Epithelial cell of prostate (primary cell): Measurements from ENCODE around the gene NPAS2.

ENCODE experiments used
- DNase-seq: peaks from one replicate; pipeline ENCODE4 v3.0.0-alpha.2; 2011; ENCODE audit warnings: low read depth, low spot score
- H3K27ac ChIP-seq: fragments of 450-650 bp; 2 replicates; pipeline ENCODE4 v1.5.1; 2017; ENCODE audit warnings: mild to moderate bottlenecking

Gene NPAS2

DNA sequence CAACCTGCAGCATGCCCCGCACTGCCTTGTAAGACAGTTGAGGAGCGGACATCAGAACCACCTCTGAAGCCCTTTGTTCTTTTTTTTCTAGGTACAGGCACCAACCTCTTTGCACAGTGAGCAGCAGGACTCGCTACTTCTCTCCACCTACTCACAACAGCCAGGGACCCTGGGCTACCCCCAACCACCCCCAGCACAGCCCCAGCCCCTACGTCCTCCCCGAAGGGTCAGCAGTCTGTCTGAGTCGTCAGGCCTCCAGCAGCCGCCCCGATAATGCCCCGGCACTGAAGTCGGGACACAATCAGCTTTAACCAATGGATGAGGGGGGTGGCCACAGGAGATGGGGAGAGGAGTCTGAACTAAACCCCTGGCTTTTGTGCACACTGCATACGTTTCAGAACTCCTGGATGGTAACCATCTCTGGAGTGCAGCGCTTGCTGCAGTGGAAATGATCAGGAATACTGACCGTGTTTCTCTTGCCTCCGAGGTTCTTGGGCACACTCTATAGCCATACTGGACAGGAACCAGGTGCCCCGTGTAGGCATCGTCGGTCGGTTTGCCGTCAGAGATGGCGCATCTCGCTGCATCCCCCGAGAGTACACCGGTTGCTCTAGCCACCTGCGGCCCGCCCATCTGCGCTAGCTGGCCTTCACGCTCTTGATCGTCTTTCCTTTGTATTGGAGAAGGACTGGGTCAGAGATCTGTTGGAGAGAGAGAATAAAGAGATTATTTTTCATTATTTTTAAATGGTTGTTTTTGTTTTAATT is 175.6 kb downstream of the NPAS2 start:
- DNase-seq, result no peak
- no peak overlapping the region for H3K27ac ChIP-seq

DNA sequence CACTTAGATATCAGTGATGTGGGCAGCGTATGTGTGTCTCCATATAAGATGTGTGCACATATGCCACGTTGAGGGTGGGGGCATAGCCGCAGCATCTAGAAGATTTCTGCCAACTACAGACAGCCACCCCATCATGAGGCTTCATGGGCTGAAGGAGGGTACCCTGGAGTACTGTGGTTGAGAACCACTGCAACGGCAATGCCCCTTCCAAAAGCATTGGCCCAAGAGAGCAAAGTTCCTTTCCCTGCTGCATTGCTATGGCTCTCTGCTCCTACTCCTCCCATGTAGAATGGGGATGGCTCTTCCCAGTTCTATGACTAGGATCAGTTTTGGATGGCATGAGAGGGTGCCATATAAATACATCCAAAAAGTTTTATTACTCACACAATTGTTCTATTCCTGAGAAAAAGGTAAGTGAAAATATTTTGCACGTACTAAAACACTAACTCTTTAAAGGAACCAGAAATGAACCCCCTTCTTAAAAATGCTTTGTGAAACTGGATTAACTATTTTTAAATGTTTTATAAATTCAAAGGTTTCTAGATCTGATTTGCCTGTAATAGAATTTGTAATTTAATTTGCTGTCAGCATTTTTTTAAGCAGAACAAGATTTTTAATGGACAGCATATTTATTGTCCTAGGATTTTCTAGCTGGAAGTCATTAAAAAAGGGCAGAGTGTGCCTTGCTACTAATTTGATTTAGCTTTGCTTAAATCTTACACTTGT is 177.7 kb downstream of the NPAS2 start:
- no peak for DNase-seq
- no peak overlapping the region for H3K27ac ChIP-seq

DNA sequence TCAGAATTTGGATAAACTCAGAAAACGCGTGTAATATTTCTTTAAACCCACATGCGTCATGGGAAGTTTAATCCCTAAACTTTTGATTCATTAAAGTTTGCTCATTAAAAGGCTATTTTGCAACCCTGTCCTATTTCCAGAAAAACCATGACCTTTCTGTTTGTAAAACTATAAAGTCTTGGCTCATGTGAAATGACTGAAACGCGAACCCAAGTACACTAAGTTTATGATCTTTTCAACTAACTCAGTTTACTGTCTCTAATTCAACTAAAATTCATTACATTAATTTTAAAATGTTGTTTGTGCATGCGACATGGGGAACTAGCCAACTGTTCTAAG is 178.3 kb downstream of the NPAS2 start:
- no peak overlapping the region for H3K27ac ChIP-seq
- no peak for DNase-seq

DNA sequence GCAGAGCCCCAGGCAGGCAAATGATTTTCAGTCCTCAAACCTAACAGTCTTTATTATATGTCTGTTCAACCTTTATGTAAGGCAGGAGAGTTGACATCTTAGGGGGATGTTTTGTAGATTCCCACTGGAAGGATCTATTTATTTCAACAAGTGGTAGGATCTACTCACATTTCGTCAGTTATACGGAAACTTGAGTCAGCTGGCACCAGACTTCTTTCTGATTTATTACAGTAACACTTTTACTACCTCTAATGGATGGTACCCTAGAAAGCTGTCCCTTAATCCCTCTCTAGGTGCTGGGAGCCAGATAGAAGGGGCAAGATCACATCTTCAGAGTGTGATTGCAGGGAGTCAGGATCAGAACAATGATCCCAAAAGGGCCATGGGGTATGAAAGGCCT is 180.1 kb downstream of the NPAS2 start:
- no peak overlapping the region for H3K27ac ChIP-seq
- no peak for DNase-seq

DNA sequence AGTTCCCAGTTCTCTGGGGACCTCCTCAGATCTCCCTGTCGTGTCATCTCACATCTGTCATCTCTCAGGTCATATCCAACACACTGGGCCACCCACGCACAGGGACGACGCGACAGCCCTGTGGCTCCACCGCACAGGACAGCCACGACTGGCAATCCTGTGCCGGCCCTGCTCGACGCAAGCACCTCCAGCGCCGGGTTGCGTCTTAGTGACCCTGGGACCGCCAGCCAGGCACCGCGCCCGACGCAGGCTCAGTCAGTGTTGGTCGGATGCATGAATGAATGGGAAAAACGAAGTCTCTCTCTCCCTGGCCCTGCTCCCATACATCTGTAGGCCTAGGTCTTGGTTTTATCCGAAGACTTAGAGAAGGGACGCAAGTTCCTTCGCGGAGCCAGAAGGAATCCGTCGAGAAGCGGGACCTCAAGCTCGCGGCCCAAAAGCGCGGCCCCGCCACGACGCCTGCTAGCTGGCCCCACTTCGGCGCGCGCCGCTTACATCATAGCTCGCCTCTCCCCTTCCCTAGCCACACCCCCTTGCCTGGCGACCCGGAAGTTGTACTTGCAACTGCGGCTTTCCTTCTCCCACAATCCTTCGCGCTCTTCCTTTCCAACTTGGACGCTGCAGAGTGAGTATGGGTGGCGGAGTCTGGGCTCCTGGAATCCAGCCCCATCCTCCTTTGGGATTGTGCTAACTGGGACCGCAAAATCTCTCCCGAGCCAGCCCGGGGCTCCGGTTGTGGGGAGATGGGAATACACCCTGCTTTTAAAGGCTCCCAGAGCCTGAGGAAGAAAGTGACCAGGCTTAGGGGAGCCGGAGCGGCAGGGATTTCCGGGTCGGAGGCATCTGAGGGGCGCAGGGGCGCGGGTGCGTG is 182.0 kb downstream of the NPAS2 start, which contains the start of gene RPL31:
TSS of gene RPL31 (plus strand) at position 599 of the 871 bp plus-strand sequence. CDS start 413 bp downstream, outside the sequence.
- peak within 1 kb of the TSS; percentile 83 for H3K27ac ChIP-seq
- DNase-seq, result peak; percentile 87

DNA sequence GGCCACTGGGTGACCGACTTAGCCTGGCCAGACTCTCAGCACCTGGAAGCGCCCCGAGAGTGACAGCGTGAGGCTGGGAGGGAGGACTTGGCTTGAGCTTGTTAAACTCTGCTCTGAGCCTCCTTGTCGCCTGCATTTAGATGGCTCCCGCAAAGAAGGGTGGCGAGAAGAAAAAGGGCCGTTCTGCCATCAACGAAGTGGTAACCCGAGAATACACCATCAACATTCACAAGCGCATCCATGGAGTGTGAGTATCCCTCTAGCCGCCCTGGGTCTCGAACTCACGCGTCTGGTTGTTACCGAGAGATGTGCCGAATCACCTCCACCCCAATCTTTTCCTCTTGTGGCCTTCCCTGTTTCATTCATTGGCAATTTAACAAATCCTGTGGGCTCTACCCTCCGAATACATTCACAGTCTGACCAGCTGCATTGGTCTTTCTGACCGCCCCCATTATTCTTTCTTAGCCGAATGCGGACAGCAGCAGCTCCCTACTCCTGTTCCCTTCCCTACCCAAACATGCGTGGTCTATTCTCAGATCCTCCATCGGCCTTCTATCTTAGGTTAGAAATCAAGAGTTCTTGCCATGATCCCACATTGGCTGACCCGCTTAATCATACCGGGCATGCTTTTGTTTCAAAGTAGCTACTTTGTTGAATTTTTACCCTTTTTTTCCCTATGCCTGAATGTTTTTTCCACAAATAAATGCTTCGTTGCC is 182.8 kb downstream of the NPAS2 start:
- H3K27ac ChIP-seq, result peak overlapping the region; percentile 83
- DNase-seq, result no peak

DNA sequence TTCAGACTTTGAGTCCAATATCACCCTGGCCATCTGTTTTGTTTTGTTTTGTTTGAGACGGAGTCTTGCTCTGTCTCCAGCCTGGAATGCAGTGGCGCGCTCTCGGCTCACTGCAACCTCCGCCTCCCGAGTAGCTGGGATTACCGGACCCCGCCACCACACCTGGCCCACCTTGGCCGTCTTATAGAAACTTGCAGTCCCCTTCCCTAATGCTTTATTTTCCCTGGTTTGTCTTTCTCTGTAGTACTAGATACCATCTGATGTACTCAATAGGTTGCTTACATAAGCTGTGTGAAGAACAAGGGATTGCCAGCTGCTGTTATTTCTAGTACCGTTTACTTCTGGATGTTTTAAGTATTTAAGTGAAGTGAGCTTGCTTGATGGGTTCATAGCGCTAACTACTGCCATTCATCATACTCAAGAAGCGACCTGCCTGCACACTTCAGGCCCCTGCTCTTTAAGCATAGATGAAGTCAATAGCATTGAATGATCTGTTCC is 183.4 kb downstream of the NPAS2 start:
- H3K27ac ChIP-seq, result peak overlapping the region; percentile 83
- no peak for DNase-seq

DNA sequence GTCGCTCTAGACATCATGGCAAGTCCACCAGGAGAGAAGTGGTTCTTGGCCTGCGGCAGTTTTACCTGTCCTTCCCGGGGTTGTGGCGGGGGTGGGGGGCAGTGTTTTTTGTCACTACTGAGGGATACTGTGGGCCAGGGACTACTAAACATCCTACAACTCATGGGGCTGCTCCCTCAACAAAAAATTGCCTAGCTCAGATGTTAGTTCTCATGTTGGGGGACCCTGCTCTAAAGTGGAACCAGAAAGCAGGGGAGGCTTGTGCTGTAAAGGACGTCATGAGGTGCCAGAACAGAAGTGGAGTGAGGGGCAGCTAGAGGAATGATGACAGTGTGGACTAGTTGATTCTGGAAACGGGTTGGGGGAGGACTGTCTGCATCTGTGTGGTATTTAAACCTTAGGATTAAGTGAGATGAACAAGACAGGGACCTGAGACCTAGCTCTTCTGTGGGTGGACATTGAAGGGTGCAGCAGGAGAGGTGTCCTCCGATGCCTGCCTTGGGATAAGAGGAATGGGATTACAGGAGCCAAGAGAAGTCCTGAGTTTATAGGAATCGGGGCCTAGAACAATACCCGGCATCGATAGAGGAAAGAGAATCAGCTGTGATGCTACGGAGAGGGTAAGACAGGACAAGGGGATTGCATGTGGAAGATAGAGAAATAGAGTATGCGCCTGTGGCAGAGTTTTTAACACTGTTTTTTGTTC is 184.8 kb downstream of the NPAS2 start:
- DNase-seq, result no peak
- peak overlapping the region; percentile 83 for H3K27ac ChIP-seq

DNA sequence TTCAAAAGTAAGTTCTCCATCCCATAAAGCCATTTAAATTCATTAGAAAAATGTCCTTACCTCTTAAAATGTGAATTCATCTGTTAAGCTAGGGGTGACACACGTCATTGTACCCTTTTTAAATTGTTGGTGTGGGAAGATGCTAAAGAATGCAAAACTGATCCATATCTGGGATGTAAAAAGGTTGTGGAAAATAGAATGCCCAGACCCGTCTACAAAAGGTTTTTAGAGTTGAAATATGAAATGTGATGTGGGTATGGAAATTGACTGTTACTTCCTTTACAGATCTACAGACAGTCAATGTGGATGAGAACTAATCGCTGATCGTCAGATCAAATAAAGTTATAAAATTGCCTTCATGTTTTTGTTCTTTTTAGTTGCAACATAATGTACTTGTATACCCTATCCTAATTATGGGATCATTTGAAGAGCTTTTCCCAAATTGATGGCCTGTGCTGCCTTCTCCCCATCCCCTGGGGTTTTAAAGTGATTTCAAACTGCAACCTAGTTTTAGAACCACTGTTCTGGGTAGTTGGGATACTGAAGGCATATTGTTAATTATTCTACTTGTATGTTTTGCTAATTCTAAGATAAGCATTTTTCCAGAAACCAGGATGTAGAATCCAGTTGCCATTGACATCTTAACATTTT is 186.3 kb downstream of the NPAS2 start:
- DNase-seq, result no peak
- H3K27ac ChIP-seq, result peak overlapping the region; percentile 14

DNA sequence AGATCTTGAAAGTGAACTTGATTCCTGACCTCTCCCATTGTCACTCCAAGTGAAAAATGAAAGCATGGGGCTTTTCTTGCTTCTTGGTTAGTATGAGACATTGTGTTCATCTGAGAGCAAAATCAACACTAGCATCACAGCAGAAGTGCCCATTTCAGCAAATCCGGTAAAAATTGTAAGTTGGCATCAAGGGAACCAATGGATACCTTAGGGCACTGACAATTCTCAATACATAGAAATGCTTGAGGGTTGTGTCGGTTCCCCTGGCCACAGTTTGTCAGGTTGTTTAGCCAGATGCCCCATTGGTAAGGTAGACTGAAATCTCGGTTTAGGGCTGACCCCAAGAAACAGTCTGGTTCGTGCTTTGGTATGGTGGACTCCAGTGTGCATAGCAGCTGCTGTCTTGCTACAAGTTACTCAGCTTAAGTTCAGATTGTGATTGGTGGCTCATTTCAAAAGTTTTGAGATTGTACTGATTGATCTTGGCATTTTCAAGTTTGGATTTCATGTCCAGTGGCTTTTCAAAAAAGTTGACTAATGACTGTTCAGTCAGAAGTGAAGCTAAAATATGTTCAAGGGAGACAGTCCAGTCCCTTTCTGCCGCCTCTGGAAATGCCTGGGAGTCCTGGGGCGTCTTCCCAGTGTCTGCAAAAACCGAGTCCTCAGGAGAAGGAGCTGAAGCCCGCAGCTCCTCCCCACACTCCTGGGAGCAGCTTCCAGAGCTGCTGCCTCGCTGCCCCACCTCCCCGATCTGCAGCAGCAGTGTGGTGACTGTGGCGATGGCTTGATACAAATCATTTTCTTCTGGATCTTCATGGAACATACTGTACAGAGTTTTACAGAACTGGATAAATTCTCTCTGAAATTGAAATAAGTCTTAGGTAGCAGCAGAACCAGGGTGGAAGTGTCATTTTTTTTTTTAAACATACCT is 187.7 kb downstream of the NPAS2 start:
- no peak overlapping the region for H3K27ac ChIP-seq
- no peak for DNase-seq

DNA sequence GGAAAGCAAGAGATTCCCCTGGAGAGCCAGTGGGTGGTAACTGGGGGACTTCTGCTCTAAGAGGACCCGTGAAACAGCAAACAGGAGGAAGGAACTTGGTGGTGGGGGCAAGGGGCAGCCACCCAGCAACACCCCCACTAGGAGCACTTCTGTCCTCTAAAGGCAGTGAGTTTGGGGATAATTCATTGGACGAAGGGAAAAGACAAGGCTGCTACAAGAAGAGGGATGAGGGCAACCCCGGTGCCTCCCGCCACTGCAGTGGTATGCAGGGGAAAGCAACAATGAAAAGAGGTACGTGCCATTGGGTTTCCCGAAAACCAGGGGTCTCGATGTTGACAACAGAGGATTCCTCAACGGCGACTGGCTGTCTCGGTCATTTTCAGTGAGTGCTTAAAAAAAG is 191.2 kb downstream of the NPAS2 start:
- H3K27ac ChIP-seq, result no peak overlapping the region

DNA sequence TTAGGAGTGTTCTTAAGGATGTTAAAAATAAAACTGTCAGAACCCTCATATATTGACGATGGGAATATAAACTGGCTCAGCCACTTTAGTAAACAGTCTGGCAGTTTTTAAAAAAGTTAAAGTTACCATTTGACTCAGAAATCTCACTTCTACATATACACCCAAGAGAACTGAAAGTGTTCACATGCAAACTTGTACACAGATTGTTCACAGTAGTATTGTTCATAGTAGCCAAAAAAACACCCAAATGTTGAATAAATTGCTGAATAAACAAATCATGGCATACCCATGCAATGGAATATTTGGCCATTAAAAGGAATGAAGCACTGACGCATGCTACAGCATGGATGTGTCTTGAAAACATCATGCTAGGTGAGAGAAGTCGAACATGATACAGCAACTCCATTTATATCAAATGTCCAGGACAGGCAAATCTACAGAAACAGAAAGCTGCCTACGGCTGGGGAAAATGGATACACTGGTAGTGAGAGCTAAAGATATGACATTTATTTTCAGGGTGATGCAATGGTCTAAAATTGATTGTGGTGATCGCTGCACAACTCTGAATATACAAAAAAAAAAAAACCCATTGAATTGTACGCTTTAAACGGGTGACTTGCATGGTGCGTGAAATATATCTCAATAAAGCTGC is 192.2 kb downstream of the NPAS2 start:
- DNase-seq, result no peak
- H3K27ac ChIP-seq, result no peak overlapping the region

More for the DNA sequence above, 191.2 kb downstream of the NPAS2 start:
- no peak for DNase-seq

DNA sequence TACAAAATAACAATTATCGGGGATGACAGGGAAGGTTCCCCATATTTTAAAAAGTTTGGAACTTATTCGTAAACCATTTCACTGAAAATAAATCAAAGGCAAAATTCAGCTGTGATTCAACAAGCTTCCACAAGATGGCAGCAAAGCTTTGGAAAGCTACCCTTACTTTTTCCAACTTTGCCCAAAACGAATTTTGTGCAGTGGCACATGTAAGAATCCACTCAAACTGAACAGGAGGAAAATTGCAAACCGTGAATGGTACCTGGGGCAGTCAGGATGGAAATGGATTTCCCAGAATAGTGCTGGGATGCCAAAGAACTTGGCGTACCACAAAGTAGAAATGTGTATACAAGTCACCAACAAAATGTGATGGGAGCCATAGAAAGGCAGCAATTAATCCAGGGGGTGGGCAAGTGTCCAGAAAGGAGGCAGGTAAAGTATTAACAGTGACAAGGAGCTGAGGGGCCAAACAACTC is 192.8 kb downstream of the NPAS2 start:
- DNase-seq, result no peak
- H3K27ac ChIP-seq, result no peak overlapping the region

DNA sequence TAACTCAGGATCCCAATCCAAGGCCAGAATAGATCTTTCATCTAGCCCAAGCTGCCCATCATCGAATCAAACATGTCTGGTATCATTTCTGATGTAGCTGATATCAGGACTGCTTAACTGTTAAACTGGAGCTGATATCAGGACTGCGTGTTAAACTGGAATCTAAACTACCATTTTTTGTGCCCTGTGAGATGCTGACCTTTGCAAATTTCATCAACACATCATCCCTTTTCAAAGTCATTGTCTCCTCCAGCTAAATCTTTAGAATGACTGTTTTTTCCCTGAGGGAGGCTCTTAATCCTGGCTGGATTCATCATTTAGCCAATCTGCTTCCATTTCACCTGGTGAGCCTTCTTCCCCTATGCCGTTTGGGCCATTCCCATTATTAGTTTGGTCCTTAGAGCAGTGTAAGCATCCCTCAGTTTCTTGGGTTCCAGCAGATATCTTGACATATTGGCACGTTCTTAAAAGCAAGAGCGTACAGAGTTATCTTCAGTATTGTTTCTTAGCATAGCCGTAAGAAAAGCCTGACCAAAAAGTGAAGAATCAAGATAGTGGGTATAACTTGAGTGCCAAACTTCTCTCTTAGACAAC is 194.4 kb downstream of the NPAS2 start:
- DNase-seq, result no peak

DNA sequence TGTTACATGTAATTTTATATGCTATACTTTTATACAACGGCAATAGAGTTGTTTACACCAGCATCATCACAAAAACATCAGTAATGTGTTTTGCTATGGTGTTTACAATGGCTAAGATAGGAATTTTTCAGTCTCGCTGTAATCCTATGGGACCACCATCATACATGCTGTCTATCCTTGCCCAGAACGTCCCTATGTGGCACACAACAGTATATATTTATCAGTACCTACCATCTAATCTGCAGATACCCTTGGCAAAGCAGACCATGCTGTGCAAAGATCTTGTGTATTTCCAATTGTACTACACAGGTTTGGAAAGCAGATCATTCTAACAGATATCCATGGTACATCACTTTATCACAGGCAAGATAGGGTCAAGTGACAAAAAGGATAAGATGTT is 197.4 kb downstream of the NPAS2 start:
- no peak for DNase-seq
- H3K27ac ChIP-seq, result no peak overlapping the region

More for the DNA sequence above, 194.4 kb downstream of the NPAS2 start:
- no peak overlapping the region for H3K27ac ChIP-seq

DNA sequence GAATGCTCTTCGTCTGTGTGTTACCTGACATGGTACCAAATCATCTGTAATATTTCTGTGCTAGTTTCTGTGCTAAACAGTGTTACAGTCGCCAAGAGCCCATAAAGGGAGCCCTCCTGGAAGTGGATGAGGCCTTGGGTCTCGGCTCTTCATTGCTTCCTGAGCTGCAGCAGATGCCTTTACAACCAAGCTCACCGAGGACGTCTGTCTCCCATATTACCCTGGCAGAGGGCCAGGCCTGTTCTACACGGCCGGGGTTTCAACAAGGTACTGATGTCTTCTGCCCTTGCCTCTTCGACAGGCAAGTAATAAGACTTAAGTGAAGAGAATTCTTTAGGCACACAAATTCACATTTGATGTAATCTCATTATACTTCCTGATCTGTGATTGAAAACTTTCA is 199.0 kb downstream of the NPAS2 start:
- H3K27ac ChIP-seq, result no peak overlapping the region
- DNase-seq, result no peak

DNA sequence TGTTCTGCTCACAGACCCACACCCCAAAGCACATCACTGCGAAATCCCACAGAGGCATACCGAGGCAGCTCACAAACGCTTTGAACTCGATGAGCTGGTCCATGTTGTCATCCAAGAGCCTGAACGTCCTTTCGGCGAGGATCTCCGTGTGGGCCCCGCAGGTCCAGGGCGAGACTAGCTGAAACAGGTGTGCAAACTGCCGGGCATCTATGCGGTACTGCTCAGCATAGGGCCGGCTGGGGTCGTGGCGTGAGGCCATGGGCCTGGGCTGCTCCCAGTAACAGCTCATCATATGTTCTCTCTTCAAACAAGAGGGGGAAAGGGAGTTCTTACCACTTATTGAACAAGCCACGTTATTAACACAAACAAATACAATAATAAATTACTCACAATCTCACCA is 202.3 kb downstream of the NPAS2 start:
- H3K27ac ChIP-seq, result no peak overlapping the region
- no peak for DNase-seq
